ENCODE data around the gene DMC1. TPM values are rescaled to one million over a fixed set of nuclear protein-coding genes. Genes with fewer than 3 reads are reported as not detected.
A peak's percentile ranks its signal among the peaks of the same experiment; 100 is the strongest.

The DMC1 gene
- total and polyA plus RNA-seq, 2 of the 4 experiments (the other 2 are of a cell fraction): 0.18 to 0.38 TPM

- dilution Hi-C loops (cut with HindIII; ENCODE audit: low sequenced_read_pairs, unreplicated experiment) (no loop called here), intact Hi-C loops (cut with micrococcal nuclease) (no loop called here), in situ Hi-C loops (cut with MboI; ENCODE audit: low sequenced_read_pairs) (no loop called here)
- no peak overlapping the region for H3K27ac ChIP-seq (ENCODE audit: insufficient read depth, low read length)
- no peaks in the 10 kb centered on the region for H3K9me1 ChIP-seq (ENCODE audit: insufficient read depth, low read length)
- no peak overlapping the region for H2BK5ac ChIP-seq (ENCODE audit: low read depth, low read length, poor library complexity, severe bottlenecking)
- H3K4ac ChIP-seq (ENCODE audit: low read depth, low read length): no peak overlapping the region
- no peaks in the 10 kb centered on the region for H3K79me1 ChIP-seq (ENCODE audit: low read depth in 1 of 2, low read length in 2 of 2)
- whole genome bisulfite sequencing, 2 experiments (ENCODE audit: extremely low coverage in 2 of 2, insufficient read length in 1 of 2): no CpG with 5 or more reads among the region's 7 CpGs
- no peak overlapping the region for H3K14ac ChIP-seq (replicated peaks; ENCODE audit: low read depth, low read length)
- H2AK5ac ChIP-seq (ENCODE audit: low read depth, low read length): no peak overlapping the region
- peaks cover 2% of the 10 kb centered on the region; the same call in 1 of the 2 replicates for H3K9me3 ChIP-seq (ENCODE audit: control insufficient read depth, insufficient read depth, low read length)
- H4K5ac ChIP-seq (ENCODE audit: low read depth, low read length): no peak overlapping the region
- H3K56ac ChIP-seq (ENCODE audit: extremely low read depth, insufficient read depth, low read length): no peak overlapping the region
- no peak overlapping the region for H4K91ac ChIP-seq (ENCODE audit: insufficient read depth, low read depth, low read length)
- DNase-seq (no peak), ATAC-seq (ENCODE audit: low read depth) (peak; percentile 40; the same call in 1 of the 2 replicates)
- no TSS peak for BruUV-seq (replicated peaks)
- H3K4me1 ChIP-seq (ENCODE audit: control insufficient read depth, insufficient read depth, low read length): no peaks in the 10 kb centered on the region; the same call in 1 of the 2 replicates
- no peak overlapping the region for H3K9ac ChIP-seq (ENCODE audit: low read depth, low read length)
- H2BK20ac ChIP-seq (ENCODE audit: low read depth, low read length): no peak overlapping the region
- H2AK9ac ChIP-seq (replicated peaks; ENCODE audit: low read depth, low read length, poor library complexity): no peak overlapping the region
- ChIA-PET CTCF (no interaction called here), POLR2A (ENCODE audit: unreplicated experiment) (no interaction called here)
- no peak overlapping the region for H4K8ac ChIP-seq (ENCODE audit: low read depth in 2 of 2, low read length in 2 of 2)
- TF ChIP-seq FOS (IDR thresholded peaks at IDR 0.05; ENCODE audit: low read depth, low read length) (no peak), CEBPB (IDR thresholded peaks at IDR 0.05; ENCODE audit: low read depth, low read length) (no peak), BHLHE40 (IDR thresholded peaks at IDR 0.05; ENCODE audit: low read depth, low read length) (no peak), NFE2L2 (IDR thresholded peaks at IDR 0.05; ENCODE audit: low read depth, low read length) (no peak), MAFK (IDR thresholded peaks at IDR 0.05; ENCODE audit: low read depth, low read length) (no peak), ELK1 (IDR thresholded peaks at IDR 0.05; ENCODE audit: borderline replicate concordance, low read depth, low read length) (no peak), CTCF (conservative IDR thresholded peaks at IDR 0.05; ENCODE audit: low read depth, low read length) (no peak), MXI1 (IDR thresholded peaks at IDR 0.05; ENCODE audit: borderline replicate concordance, low read depth, low read length) (no peak), RFX5 (IDR thresholded peaks at IDR 0.05; ENCODE audit: low read depth, low read length) (no peak), MAZ (IDR thresholded peaks at IDR 0.05; ENCODE audit: borderline replicate concordance, low read depth, low read length) (no peak), SMC3 (IDR thresholded peaks at IDR 0.05; ENCODE audit: low read depth, low read length) (no peak), POLR2A (IDR thresholded peaks at IDR 0.05; ENCODE audit: low read depth, low read length) (no peak), RAD21 (IDR thresholded peaks at IDR 0.05; ENCODE audit: low read length) (no peak), CHD1 (IDR thresholded peaks at IDR 0.05; ENCODE audit: low read depth, low read length) (no peak), USF2 (IDR thresholded peaks at IDR 0.05; ENCODE audit: low read depth, low read length) (no peak), RCOR1 (IDR thresholded peaks at IDR 0.05; ENCODE audit: insufficient replicate concordance, low read length) (no peak)
- no peaks in the 10 kb centered on the region for H4K20me1 ChIP-seq (ENCODE audit: insufficient read depth, low read length)
- no peak overlapping the region for H3K23ac ChIP-seq (ENCODE audit: low read depth, low read length)
- H2BK15ac ChIP-seq (ENCODE audit: low read depth, low read length): no peak overlapping the region
- H3K27me3 ChIP-seq (ENCODE audit: control insufficient read depth, insufficient read depth, low read length): no peaks in the 10 kb centered on the region
- H2AFZ ChIP-seq (replicated peaks; ENCODE audit: low read length, poor library complexity): no peak overlapping the region
- H3K18ac ChIP-seq (ENCODE audit: low read depth, low read length): no peak overlapping the region
- H3K4me3 ChIP-seq (ENCODE audit: insufficient read depth, low read depth, low read length): no peak overlapping the region
- H2BK120ac ChIP-seq (ENCODE audit: low read depth, low read length): no peak overlapping the region
- no peak overlapping the region for H3K4me2 ChIP-seq (ENCODE audit: low read depth, low read length)
- H3K36me3 ChIP-seq (ENCODE audit: control insufficient read depth, insufficient read depth, low read length): no peaks in the 10 kb centered on the region
Observed at GRCh38 chr22:38549101-38549894, 20.7 kb downstream of the DMC1 start.
